ENCODE data around the gene IL4I1.

Gene IL4I1

DNA sequence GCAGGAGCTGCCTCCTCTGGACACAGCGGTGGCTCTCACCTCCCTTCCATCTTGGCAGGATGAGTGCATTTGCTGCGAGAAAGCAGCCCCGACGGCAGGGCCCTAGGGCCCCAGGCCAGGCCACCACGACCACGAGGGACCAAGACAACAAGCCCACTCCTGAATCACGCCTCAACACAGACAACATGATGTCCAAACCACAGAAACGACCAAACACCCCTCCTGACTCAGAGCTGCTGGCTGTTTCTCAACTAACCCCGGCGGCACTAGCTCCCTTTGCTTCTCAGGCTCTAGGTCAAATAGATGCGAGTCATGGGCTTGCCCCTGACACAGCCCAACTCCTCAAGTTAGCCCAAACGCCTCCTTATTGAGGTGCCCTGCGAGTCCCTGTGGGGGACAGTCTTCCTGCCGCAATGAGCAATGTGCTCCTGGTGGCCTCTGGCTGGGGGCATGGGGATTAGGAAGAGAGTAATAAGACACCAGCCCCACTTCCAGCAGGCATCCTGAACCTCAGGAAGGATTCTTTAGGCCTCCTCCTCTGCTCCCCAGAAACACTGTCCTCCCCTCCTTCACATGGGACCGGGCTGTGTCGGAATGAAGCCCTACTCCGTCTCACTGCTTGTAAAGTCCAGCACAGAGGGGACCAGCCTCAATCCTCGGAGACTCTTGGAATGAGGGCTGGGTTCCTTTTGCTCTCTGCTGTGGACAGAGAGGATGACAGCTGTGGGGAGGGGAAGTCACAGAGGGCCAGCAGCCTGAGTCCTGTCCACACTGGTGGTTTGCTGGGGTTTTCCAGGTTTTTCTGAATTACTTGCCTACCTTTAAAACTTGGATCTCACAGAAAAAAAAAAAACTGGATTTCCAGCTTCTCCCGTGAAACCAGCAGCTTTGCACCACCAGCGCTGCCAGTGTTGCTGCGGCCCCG lies 25.4 kb upstream of the IL4I1 start:
- H3K4me3 Mint-ChIP-seq, result no peak overlapping the region
- H3K27me3 Mint-ChIP-seq (ENCODE audit: low read depth), result no peaks in the 10 kb centered on the region
- H3K9me3 Mint-ChIP-seq, result peaks cover 3% of the 10 kb centered on the region
- peak overlapping the region in 2 of 3 experiments; percentile 18 to 44 for H3K27ac Mint-ChIP-seq
- peaks cover 45% of the 10 kb centered on the region for H3K36me3 Mint-ChIP-seq (ENCODE audit: low read depth)
- TF ChIP-seq CTCF (IDR thresholded peaks at IDR 0.05; ENCODE audit: unreplicated experiment in 3 of 3), result no peak
- H3K4me1 Mint-ChIP-seq, result peaks cover 34% of the 10 kb centered on the region

DNA sequence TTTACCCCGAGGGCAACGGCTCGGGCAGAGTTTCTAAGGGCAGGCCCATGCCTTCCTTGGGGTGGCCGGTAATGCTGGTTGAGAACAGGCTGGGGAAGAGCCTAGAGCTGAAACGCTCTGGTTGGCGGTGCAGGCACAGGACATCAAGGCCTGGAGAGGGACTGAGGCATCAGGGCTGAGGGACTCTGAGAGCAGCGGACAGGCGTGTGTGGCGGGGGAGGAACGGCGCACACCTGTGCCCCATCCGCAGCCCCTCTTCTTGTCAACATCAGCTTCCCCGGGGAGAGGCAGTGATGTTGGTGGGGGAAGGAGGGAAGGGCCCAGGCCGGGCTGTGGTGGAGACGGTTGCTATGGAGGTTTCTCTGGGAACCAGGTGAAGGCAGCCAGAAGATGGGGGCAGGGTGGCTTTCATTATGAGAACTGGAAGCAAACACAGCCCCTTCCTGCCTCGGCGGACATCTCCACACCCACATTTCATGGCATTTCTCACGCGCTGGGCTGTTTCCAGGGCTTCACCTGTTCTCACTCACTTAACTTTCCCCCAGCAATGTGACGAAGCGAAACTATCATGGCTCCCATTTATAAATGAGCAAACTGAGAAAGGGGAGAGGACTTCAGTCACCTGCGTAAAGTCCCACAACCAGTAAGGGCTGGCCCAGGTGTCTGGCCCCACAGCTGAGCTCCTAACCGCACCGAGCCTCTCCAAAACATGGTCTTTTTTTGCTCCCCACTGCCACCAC lies 24.1 kb upstream of the IL4I1 start:
- peaks cover 36% of the 10 kb centered on the region for H3K4me1 Mint-ChIP-seq
- H3K36me3 Mint-ChIP-seq (ENCODE audit: low read depth), result peaks cover 47% of the 10 kb centered on the region
- H3K9me3 Mint-ChIP-seq, result peaks cover 3% of the 10 kb centered on the region
- no peak overlapping the region for H3K4me3 Mint-ChIP-seq
- no peak overlapping the region for H3K27ac Mint-ChIP-seq
- TF ChIP-seq CTCF (IDR thresholded peaks at IDR 0.05; ENCODE audit: unreplicated experiment in 3 of 3), result no peak
- H3K27me3 Mint-ChIP-seq (ENCODE audit: low read depth), result no peaks in the 10 kb centered on the region

GRCh38 chr19:49918089-49918488 lies 21.4 kb upstream of the IL4I1 start:
- TF ChIP-seq CTCF (IDR thresholded peaks at IDR 0.05; ENCODE audit: unreplicated experiment in 3 of 3), result no peak
- H3K27ac Mint-ChIP-seq, result no peak overlapping the region
- H3K4me1 Mint-ChIP-seq, result peaks cover 23% of the 10 kb centered on the region
- no peak overlapping the region for H3K4me3 Mint-ChIP-seq
- peaks cover 56% of the 10 kb centered on the region for H3K36me3 Mint-ChIP-seq (ENCODE audit: low read depth)
- no peaks in the 10 kb centered on the region for H3K27me3 Mint-ChIP-seq (ENCODE audit: low read depth)
- peaks cover 3% of the 10 kb centered on the region for H3K9me3 Mint-ChIP-seq

- TF ChIP-seq CTCF (IDR thresholded peaks at IDR 0.05; ENCODE audit: unreplicated experiment in 3 of 3), result peak; percentile 18 to 40 (median 25)
- peak overlapping the region; percentile 23 to 61 (median 29) for H3K27ac Mint-ChIP-seq
- peaks cover 18% of the 10 kb centered on the region for H3K4me1 Mint-ChIP-seq
- H3K27me3 Mint-ChIP-seq (ENCODE audit: low read depth), result no peaks in the 10 kb centered on the region
- peaks cover 3% of the 10 kb centered on the region for H3K9me3 Mint-ChIP-seq
- H3K4me3 Mint-ChIP-seq, result peak overlapping the region in 1 of 3 experiments; percentile 44
- H3K36me3 Mint-ChIP-seq (ENCODE audit: low read depth), result peaks cover 62% of the 10 kb centered on the region
Measured at GRCh38 chr19:49916839-49917733, 20.4 kb upstream of the IL4I1 start.

DNA sequence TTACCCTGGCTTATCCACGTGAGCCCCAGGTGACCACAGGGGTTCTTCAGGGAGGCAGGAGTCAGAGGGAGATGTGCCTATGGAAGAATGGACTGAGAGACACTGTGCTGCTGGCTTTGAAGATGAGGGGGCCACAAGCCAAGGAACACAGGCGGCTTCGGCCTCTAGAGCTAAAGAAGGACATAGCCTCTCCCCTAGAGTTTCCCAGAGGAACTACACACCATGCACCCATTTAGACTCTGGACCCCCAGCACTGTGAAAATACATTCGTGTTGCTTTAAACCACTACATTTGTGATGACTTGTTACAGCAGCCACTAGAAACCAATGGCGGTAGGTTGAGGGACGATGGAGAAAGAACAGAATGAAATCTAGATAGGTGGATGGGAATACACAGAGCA lies 18.6 kb upstream of the IL4I1 start:
- peaks cover 66% of the 10 kb centered on the region for H3K36me3 Mint-ChIP-seq (ENCODE audit: low read depth)
- H3K4me1 Mint-ChIP-seq, result peaks cover 23% of the 10 kb centered on the region
- H3K9me3 Mint-ChIP-seq, result peaks cover 3% of the 10 kb centered on the region
- no peak overlapping the region for H3K27ac Mint-ChIP-seq
- no peak overlapping the region for H3K4me3 Mint-ChIP-seq
- H3K27me3 Mint-ChIP-seq (ENCODE audit: low read depth), result no peaks in the 10 kb centered on the region
- no peak for TF ChIP-seq CTCF (IDR thresholded peaks at IDR 0.05; ENCODE audit: unreplicated experiment in 3 of 3)
